HG02571 (cell line): ENCODE data around the gene KRTAP10-12.
"Not testable (repeated sequence)": the region's sequence is repeated elsewhere in the genome, so short reads cannot be mapped to it uniquely, and the experiment has no call there.

Source experiments
- ATAC-seq: cut with Tn5 transposase; IDR thresholded peaks from one replicate; pipeline ENCODE4 v1.9.1; 2021; ENCODE audit warnings: mild to moderate bottlenecking, moderate library complexity; ENCODE audit not compliant: unreplicated experiment

KRTAP10-12 gene, protein sequence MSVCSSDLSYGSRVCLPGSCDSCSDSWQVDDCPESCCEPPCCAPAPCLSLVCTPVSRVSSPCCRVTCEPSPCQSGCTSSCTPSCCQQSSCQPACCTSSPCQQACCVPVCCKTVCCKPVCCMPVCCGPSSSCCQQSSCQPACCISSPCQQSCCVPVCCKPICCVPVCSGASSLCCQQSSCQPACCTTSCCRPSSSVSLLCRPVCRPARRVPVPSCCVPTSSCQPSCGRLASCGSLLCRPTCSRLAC

DNA sequence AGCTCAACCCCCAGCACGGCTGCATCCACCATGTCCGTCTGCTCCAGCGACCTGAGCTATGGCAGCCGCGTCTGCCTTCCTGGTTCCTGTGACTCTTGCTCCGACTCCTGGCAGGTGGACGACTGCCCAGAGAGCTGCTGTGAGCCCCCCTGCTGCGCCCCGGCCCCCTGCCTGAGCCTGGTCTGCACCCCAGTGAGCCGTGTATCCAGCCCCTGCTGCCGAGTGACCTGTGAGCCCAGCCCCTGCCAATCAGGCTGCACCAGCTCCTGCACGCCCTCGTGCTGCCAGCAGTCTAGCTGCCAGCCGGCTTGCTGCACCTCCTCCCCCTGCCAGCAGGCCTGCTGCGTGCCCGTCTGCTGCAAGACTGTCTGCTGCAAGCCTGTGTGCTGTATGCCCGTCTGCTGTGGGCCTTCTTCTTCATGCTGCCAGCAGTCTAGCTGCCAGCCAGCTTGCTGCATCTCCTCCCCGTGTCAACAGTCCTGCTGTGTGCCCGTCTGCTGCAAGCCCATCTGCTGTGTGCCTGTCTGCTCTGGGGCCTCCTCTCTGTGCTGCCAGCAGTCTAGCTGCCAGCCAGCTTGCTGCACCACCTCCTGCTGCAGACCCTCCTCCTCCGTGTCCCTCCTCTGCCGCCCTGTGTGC is at the start of gene KRTAP10-12:
KRTAP10-12 (plus strand) TSS at position 1 of the 639 bp plus-strand sequence; CDS start at position 31, 30 bp downstream.
- ATAC-seq: not testable (repeated sequence)

DNA sequence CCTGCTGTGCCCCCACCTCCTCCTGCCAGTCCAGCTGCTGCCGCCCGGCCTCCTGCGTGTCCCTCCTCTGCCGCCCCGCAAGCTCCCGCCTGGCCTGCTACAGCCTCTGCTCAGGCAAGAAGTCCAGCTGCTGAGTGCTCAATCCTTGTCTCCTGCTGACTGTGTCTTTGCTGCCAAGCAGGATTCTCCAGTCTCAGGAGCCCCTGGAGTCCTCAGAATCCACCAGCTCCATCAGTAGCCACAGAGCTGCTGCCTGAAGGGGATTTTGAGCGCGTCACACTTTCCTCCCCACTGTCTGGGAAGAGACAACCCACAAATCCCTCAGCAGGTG is 49.8 kb upstream of the KRTAP10-12 start:
- no peak for ATAC-seq

DNA sequence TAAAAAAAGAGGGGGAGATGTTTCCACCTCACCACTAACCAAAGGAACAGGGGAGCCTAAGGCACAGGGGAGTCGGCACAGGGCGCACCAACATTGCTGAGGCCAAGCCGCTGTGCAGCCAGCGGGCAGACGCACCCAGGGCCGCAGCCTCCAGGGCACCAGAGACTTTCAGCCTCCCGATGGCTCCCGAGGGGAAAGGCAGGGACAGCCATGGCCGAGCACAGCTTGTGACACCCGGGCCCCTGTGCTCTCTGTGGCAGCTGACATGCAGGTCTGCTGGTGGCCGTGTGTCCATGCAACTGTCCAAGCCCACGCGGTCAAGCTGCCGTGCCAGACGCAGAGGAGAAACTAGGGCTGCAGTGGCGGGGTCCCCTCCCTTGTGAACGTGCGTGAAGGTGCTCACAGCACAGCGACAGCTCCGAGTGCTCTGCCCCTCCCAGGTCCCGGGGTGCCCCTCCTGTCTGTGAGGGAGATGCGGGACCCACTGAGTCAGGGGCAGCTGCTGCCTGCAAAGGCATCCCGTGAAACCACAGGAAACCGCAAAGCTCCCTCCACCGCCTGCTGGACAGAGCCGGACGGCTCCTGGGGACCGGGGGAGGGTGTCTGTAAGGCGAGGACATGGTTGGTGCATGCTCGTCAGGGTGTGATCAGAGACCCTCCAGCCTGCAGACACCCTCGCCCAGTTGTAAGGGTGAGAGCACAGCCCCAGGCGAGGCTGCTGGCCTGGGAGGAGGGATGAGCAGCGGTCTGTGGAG is 48.2 kb upstream of the KRTAP10-12 start:
- ATAC-seq: no peak

DNA sequence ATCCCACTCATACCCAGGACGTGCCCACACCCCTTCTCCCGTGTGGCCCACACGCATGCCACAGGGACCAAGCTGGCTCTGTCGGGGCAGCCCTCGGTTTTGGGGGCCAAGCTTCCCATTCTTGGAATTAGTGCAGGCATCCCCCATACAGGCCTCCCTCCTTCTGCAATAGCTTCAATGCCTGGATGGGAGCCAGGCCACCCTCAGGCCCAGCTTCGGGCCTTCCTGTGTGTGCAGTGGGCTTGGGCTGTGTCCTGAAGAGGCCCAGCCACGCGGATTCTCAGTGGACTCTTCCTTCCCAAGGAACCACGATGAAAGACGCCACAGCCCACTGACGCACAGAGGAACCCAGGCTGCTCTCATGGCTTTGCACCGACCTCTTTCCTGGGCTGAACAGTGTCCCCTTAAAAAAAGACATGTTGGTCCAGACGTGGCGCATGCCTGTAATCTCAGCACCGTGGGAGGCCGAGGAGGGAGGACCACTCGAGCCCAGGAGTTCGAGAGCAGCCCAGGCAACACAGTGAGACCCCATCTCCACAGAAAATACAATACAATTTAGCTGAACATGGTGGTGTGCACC is 47.4 kb upstream of the KRTAP10-12 start:
- no peak for ATAC-seq

DNA sequence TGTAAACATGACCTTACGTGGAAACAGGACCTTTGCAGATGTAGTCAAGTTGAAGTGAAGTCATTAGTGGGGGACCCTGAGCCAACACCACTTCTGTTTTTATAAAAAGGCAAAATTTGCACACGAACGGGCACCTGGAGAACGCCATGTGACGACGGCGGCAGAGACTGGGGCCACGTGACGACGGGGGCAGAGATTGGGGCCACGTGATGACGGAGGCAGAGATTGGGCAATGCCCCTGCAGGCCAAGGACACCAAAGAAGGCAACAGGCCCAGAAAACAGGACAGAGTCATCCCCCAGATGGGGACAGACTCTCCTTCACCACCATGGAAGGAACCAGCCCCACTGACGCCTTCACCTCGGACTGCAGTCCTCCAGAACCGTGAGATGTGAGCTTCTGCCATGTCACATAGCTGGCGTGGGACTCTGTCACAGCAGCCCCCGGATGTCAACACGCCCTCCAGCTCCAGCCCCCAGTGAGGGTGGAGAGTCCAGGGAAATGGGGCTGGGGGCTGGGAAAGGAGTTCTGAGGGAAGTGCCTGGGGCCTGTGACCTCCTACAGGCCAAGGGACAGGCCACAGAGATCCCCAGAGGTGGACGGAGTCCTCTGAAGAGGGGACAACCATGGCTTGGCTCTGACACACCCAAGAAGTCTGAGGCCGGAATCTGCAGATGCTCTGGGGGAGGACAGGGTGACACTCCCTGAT is 46.6 kb upstream of the KRTAP10-12 start:
- ATAC-seq: no peak

DNA sequence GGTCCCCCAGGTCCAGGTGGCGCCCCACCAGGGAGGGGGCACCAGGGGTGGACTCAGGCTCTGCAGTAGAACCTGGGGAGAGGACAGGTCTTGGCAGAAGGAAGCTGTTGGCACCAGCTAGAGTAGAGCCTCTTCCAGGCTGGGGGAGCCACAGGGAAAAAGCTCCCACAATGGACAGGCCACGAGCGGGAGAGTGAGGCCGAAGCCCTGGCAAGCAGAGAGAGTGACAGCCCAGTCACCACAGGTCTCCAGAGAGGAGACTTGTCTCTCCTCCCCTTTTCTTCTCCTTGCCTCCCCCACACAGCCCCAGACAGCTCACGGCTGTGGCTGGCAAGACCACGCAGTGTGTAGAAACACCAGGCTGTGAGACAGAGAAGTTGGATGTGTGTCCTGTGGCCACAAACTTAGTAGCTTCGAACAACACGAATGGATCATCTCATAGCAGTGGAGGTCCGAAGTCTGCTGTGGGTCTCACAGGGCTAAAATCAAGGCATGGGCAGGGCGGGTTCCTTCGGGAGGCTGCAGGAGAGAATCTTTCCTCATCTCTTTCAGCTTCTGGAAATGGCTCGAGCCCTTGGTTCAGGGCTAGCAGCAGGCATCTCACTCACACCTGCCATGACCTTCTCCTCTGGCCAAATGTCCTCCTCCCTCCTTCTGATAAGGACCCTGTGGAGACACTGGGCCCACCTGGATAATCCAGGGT is 45.8 kb upstream of the KRTAP10-12 start:
- ATAC-seq: no peak

DNA sequence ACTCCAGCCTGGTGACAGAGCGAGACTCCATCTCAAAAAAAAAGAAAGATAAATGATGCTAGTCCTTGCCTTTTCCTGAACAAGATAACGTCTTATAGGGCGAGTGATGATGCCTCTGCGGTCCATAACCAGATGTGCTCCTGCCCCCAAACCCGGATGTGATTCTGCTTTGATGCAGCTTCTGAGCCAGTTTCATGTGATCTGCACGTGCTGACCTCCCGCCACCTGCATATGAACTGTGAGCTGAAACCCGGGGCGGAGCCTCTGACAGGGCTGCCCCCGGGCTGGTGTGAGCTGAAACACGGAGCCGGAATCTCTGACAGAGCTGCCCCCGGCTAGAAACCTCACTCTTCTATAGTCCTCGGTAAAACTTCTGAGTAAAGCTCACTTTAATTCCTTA is 43.8 kb upstream of the KRTAP10-12 start:
- ATAC-seq: no peak

DNA sequence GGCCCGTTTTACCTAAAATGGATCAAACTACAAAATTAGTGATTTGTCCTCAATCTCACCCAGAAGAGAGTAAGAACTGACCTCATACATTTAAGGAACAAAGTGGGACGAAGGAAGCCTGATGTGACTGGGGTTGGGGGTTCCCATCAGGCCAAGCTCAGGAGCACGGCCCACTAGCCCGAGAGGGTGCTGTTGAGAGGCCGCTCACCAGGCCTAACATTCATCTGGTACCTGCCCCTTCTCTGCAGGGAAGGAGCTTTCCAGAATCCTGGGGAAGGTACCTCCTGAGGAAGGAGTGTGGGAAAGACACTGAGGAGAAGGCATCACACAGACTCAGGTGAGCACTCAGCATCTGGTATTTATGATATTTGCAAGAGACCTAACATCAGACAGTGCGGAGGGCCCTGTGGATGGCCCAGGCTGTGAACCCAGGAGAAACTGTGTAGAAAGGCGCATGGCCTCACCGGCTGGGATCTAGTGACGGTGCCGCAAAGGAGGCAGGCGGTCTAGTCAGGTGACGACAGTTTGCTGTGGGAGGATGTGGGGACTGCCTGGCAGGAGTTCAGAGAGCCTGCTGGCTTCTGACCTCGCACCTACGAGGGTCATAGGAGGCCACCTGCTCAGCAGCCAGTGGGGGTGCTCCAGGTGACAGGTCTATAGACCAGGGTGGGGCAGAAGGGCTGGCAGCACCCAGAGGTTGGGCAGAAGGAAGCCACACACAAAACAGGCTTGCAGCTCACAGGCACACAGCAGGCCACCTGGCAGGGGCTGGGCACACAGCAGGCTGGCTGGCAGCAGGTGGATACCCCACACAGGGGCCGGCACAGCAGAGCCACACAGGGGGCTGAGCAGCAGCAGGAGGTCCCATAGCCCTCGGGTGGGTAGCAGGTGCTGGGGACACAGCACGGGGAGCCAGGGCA is 43.1 kb upstream of the KRTAP10-12 start:
- ATAC-seq: no peak

DNA sequence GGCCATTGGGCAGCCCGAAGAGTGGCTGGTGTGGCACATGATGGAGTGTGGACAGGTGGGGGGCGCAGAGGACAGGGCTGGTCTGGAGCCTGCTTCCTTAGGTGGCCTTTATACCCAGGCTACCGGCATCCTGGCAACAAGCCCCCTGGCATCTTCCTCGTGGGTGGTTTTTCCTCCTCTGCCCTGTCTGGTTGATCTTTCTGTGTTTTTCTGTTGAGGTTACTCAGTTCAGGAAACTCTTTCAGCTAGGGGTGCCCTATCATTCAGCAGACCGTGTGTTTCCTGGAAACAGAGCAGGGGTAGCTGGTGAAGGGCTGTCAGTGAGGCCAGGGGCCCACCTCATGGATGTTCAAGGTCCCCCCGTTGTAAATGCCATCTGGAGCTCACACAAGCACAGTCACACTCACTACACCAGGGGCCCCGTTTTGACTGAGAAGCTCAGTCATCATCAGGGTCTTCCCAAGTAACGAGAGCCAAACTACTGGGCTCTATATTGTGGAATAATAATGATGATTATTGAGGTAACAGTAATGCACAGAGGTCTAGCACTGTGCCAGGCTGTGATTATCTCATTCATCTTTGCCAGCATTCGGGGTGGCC is 42.3 kb upstream of the KRTAP10-12 start, which contains the start of gene KRTAP12-4:
KRTAP12-4 (minus strand) TSS at position 84 of the 600 bp plus-strand sequence; CDS start at position 39, 45 bp downstream.
- no peak for ATAC-seq

DNA sequence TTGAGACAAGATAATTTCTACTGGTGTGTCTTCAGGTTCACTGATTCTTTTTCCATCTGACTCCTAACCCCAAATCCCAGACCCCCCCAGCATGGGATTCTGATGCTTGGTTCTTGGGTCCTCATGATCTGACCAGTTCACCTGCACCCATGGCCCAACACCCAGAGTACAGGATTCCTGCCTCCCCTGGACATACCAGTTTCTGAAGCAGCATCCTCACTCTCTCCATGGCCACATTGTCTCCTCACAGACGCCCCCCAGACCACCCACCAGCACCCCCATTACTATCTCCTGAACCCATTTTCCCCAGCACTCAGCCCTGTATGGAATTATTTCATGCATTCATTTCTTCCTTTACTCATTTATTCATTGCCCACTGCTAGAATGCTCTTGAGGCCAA is 40.1 kb upstream of the KRTAP10-12 start:
- no peak for ATAC-seq

DNA sequence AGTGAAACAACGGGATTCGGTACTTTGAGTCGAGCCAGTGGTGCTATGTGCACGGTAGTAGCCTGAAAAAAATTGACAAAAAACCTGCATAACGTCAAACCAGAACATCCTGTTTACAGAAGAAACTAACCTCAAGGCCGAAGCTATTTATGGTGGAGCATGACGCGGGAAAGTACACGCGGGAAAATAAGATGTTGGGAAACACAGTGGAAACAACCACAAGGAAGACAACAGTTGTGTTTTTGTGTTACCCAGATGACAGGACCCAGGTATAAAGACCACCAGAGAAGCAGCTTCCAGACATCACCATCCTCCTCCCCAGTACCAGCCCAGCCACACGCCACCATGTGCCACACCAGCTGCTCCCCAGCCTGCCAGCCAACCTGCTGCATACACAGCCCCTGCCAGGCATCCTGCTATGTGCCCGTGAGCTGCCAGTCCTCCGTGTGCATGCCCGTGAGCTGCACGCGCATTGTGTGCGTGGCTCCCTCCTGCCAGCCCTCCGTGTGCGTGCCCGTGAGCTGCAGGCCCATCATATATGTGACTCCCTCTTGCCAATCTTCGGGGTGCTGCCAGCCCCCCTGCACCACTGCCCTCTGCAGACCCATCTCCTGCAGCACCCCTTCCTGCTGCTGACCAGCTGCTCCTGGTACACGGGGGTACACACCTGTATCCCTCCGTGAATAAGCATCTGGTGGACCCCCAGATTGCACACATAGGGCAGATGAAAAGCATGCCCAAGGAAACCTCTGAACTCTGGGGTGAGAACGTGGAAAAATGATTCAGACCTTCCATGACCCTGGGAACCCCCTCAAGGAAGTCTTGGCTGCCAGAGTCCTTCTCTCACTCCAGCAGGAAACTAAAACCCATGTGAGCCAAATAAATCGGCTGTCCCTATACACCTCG is 39.1 kb upstream of the KRTAP10-12 start, which contains the start of gene KRTAP12-3:
KRTAP12-3 (plus strand) TSS at position 298 of the 906 bp plus-strand sequence; CDS start at position 346, 48 bp downstream.
- ATAC-seq: no peak

DNA sequence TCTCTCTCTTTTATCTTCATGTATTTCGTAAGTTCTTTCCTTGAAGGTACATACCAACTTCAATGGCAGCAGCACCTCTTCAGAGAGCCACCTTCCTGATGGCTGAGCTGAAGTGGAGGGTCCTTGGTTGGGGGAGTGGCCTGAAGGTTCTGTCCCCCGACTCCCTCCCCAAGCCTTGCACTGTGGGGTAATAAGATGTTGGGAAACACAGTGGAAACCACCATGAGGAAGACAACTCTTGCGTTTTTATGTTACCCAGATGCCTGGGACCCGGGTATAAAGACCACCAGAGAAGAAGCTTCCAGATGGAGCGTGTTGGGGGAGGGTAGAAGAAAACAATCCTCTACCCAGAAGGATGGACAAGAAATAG is 38.4 kb upstream of the KRTAP10-12 start:
- no peak for ATAC-seq

DNA sequence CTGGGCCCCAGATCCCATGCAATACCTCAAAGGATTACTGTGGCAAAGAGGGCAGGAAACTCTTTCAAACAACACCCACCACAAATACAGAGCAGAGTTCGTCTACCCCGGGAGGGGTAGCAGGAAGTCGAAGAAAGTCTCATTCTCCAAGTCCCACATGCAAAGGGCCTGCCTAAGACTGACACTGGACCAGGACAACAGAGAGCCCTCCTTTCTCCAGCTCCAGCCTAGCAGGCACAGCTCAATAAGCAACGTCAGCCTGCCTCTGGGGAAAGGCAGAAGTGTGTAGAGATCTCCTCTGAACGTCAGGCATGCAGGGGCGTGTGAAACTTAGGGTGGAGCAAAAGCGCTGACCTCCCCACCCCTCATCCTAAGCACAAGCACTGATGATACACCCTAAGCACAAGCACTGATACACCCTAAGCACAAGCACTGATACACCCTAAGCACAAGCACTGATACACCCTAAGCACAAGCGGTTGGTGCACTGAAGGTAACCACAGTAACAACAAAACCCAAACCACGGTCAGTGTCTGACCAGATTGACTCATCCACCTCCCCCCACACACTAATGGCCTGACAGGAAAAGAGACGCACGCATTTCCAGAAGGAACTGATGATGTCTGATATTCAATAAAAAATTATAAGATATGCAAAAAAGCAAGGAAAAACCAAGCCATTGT is 37.9 kb upstream of the KRTAP10-12 start:
- no peak for ATAC-seq

DNA sequence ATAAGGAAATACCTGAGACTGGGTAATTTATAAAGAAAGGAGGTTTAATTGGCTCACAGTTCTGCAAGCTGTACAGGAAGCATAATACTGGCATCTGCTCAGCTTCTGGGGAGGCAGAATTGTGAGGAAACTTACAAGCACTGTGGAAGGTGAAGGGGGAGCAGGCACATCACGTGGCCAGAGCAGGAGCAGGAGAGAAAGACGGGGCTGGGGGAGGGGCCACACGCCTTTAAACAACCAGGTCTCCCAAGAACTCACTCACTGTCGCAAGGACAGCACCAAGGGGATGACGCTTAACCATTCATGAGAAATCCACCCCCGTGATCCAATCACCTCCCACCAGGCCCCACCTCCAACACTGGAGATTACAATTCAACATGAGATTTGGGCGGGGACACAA is 35.4 kb upstream of the KRTAP10-12 start:
- not testable (repeated sequence) for ATAC-seq

DNA sequence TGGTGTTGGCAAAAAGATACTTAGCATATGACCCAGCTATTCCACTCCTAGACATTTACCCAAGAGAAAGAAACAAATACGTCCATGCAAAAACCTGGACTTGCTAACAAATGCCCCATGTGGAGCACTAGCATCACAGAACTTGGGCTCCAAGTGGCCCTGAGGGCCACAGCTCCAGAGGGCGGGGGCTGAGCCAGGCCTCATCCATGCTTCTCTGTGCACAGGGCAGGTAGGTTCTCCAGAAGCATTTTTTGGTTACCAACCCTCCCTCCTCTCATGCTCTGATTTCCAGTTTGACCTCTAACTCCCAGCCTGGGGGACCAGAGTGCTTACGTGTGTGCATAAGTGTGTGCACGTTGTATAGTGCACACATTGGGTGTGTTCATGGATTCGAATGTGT is 32.3 kb upstream of the KRTAP10-12 start:
- ATAC-seq: no peak

DNA sequence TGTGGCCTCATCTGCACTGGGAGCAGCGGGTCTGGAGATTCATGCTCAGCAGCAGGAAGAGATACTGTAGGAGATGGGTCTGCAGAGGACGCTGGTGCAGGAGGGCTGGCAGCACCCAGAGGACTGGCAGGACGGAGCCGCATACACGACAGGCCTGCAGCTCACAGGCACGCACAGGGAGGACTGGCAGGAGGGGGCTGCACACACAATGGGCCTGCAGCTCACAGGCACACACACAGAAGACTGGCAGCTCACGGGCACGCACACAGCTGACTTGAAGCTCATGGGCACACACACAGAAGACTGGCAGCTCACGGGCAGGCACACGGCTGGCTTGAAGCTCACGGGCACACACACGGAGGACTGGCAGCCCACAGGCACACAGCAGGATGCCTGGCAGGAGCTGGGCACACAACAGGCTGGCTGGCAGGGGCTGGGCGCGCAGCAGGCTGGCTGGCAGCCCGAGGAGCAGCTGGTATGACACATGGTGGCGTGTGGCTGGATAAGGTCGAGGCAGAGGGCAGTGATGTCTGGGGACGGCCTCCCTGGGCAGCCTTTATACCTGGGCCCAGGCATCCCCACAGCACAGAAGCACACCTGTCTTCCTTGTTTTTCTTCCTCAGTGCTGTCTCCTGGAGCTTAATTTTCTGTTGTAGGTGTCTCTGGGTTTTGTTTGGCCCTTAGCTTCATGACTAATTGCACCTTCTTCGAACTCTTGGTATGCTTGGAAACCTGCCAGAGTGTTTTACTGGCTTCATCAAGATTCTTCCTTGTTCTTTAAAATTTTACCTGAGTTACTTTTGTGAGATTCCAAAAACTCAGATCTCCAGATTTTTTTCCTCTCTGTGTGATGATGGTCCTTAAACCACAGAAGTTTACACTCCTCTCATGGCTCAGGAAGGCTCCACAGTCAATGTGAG is 30.3 kb upstream of the KRTAP10-12 start, which contains the start of gene KRTAP12-2:
KRTAP12-2 (minus strand) TSS at position 527 of the 920 bp plus-strand sequence; CDS start at position 486, 41 bp downstream.
- no peak for ATAC-seq
